Small intestine (tissue), 7 donors: ENCODE measurements around the gene ZFAND4. TPM values are rescaled to one million over a fixed set of nuclear protein-coding genes. Genes with fewer than 3 reads are reported as not detected.
"Not testable (repeated sequence)": the region's sequence is repeated elsewhere in the genome, so short reads cannot be mapped to it uniquely, and the experiment has no call there.

ENCODE experiments used
- DNase-seq, 2 donors: peaks; one replicate each; pipeline versions ENCODE4 v3.0.0 to v3.0.0-alpha.2; 2013
- FAIRE-seq: peaks from 2 replicates; lab custom pipeline; 2012; peaks lifted over from hg19 to GRCh38; lab: Jason Lieb, UNC
- H3K27ac ChIP-seq, 3 donors: one replicate each; pipeline ENCODE4 v1.5.1; 2013; ENCODE audit warnings: low read length in 2 of 3, mild to moderate bottlenecking in 2 of 3, control low read depth in 1 of 3, inconsistent platforms in 1 of 3, low read depth in 1 of 3, moderate library complexity in 1 of 3
- H3K27me3 ChIP-seq, 3 donors: one replicate each; pipeline ENCODE4 v1.6.1; 2013; ENCODE audit warnings: low read length in 3 of 3, inconsistent platforms in 1 of 3; ENCODE audit not compliant: control insufficient read depth in 3 of 3, insufficient read depth in 3 of 3
- H3K36me3 ChIP-seq, 3 donors: one replicate each; pipeline ENCODE4 v1.6.1; 2013; ENCODE audit warnings: low read length in 3 of 3, inconsistent platforms in 1 of 3, low read depth in 1 of 3, mild to moderate bottlenecking in 1 of 3, moderate library complexity in 1 of 3; ENCODE audit not compliant: control insufficient read depth in 3 of 3, insufficient read depth in 2 of 3
- H3K4me1 ChIP-seq, 3 donors: one replicate each; pipeline ENCODE4 v1.6.1; 2013; ENCODE audit warnings: low read length in 2 of 3, inconsistent platforms in 1 of 3, low read depth in 1 of 3, mild to moderate bottlenecking in 1 of 3, moderate library complexity in 1 of 3; ENCODE audit not compliant: control insufficient read depth in 3 of 3, insufficient read depth in 2 of 3
- H3K4me3 ChIP-seq, 3 donors: one replicate each; pipeline ENCODE4 v1.5.1; 2013; ENCODE audit warnings: low read length in 3 of 3, control low read depth in 1 of 3, inconsistent platforms in 1 of 3, low read depth in 1 of 3, mild to moderate bottlenecking in 1 of 3, moderate library complexity in 1 of 3
- H3K9me3 ChIP-seq, 2 donors: one replicate each; pipeline ENCODE4 v1.6.1; 2013; ENCODE audit warnings: low read depth in 1 of 2, low read length in 1 of 2; ENCODE audit not compliant: control insufficient read depth in 2 of 2, insufficient read depth in 1 of 2
- WGBS, 3 donors: extraction: QIAGEN DNeasy Blood & Tissue Kit; methylation state at CpG; one replicate each; pipeline ENCODE4 v1.1.7; 2013; 5-methylcytosine and 5-hydroxymethylcytosine counted together
- polyA plus RNA-seq, 4 donors: library from polyadenylated mRNA; stranded (reverse) in 3 of 4; unstranded in 1 of 4; fragments of 200-250 nt in 3 of 4; fragments of 120-200 nt in 1 of 4; gene quantifications; one replicate each; pipeline versions ENCODE4 v1.2.1 to v1.2.3, GENCODE V29; 2013
- donor health status: healthy with polysubstance abuse.
- donor health status: control.
- donor health status: control.
- donor health status: Bipolar disorder and iron deficiency.
- donor health status: healthy.

The ZFAND4 gene
- polyA plus RNA-seq, 4 donors: 0.81 to 11.7 (median 3.8) TPM

- H3K4me3 ChIP-seq, FAIRE-seq, H3K9me3 ChIP-seq, H3K27ac ChIP-seq, H3K4me1 ChIP-seq, H3K27me3 ChIP-seq, H3K36me3 ChIP-seq, DNase-seq: not testable (repeated sequence)
- 87 to 92% (median 88%) methylated on average over 15 to 16 of the region's 16 CpGs for WGBS, 3 donors
Observed at GRCh38 chr10:45601254-45601930, 71.2 kb downstream of the ZFAND4 start.

- not testable (repeated sequence) for H3K27ac ChIP-seq, H3K27me3 ChIP-seq, H3K36me3 ChIP-seq, FAIRE-seq, H3K9me3 ChIP-seq
- Histone ChIP-seq H3K4me3 (peak overlapping the region in 2 of 3 donors; percentile 34 to 45), H3K4me1 (peaks cover 0 to 13% (median 5%) of the 10 kb centered on the region in 3 donors)
- 28 to 38% (median 35%) methylated on average over 40 to 47 of the region's 47 CpGs for WGBS, 3 donors
- DNase-seq: peak in 1 of 2 donors; percentile 30
Observed at GRCh38 chr10:45600337-45601253, 72.0 kb downstream of the ZFAND4 start.

DNA sequence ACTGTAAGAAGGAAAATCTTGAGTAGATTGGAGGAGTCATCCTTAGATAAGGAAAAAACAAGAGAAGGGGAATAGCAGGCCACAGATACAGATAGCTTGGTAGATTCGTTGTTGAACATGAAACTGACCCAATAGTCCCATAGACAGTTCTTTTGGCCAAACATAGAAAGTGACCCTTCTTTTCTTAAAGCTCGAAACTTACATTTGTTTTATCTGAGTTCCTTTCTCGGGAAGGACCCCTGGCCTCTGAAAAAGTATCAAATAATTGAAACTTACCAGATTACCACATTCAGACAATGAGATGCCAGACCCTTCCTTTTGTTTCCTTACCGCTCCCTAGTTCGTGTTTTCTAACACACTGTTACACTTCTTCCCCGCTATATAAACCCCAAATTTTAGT is 72.9 kb downstream of the ZFAND4 start:
- no peak for DNase-seq
- Histone ChIP-seq H3K4me3 (no peak overlapping the region), H3K9me3 (no peaks in the 10 kb centered on the region), H3K27ac (peak overlapping the region in 1 of 3 donors; percentile 44), H3K27me3 (no peaks in the 10 kb centered on the region), H3K4me1 (peaks cover 0 to 16% (median 5%) of the 10 kb centered on the region in 3 donors), H3K36me3 (no peaks in the 10 kb centered on the region)
- 83 to 85% (median 84%) methylated on average over 6 of the region's 6 CpGs for WGBS, 3 donors
- FAIRE-seq: no peak

DNA sequence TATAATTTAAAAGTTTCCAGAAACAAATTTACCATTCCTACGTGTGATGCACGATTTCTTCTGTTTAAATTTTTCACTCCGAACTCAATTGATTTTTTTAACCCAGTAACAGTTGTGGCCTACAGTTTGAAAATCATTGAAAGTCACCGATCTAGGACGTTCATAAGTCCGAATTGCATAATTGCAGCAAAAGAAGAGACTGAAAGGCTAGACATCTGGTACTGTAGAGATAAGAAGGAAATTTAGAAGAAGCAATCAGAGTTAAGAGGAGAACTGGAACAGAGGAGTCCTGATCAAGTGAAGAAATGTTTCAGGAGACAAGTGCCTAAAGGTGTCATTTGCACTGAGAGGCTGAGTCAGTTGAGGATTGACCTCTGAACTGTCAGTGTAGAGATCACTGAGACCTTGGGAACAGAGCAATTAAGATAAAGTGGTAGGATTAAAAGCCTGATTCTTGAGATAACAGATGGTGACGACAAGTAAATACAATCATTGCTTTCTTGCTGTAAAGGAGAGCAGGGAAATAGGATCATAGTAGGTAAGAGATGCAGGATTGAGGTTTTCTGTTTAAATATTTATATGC is 73.5 kb downstream of the ZFAND4 start:
- H3K4me1 ChIP-seq: peaks cover 0 to 16% (median 5%) of the 10 kb centered on the region in 3 donors
- H3K27me3 ChIP-seq: no peaks in the 10 kb centered on the region
- H3K36me3 ChIP-seq: no peaks in the 10 kb centered on the region
- 38 to 70% (median 58%) methylated on average over 7 of the region's 7 CpGs for WGBS, 3 donors
- FAIRE-seq (no peak), DNase-seq (peak; percentile 71 to 86)
- peak overlapping the region in 1 of 3 donors; percentile 44 for H3K27ac ChIP-seq
- H3K4me3 ChIP-seq: no peak overlapping the region
- H3K9me3 ChIP-seq: no peaks in the 10 kb centered on the region

GRCh38 chr10:45596526-45596925 is 76.0 kb downstream of the ZFAND4 start:
- DNase-seq: peak; percentile 67 to 86
- Histone ChIP-seq H3K4me3 (no peak overlapping the region), H3K27ac (peak overlapping the region in 2 of 3 donors; percentile 26 to 81), H3K4me1 (peaks cover 3 to 16% (median 7%) of the 10 kb centered on the region in 3 donors), H3K9me3 (no peaks in the 10 kb centered on the region), H3K36me3 (no peaks in the 10 kb centered on the region), H3K27me3 (no peaks in the 10 kb centered on the region)
- FAIRE-seq: no peak
- 37 to 66% (median 45%) methylated on average over 9 of the region's 9 CpGs for WGBS, 3 donors

DNA sequence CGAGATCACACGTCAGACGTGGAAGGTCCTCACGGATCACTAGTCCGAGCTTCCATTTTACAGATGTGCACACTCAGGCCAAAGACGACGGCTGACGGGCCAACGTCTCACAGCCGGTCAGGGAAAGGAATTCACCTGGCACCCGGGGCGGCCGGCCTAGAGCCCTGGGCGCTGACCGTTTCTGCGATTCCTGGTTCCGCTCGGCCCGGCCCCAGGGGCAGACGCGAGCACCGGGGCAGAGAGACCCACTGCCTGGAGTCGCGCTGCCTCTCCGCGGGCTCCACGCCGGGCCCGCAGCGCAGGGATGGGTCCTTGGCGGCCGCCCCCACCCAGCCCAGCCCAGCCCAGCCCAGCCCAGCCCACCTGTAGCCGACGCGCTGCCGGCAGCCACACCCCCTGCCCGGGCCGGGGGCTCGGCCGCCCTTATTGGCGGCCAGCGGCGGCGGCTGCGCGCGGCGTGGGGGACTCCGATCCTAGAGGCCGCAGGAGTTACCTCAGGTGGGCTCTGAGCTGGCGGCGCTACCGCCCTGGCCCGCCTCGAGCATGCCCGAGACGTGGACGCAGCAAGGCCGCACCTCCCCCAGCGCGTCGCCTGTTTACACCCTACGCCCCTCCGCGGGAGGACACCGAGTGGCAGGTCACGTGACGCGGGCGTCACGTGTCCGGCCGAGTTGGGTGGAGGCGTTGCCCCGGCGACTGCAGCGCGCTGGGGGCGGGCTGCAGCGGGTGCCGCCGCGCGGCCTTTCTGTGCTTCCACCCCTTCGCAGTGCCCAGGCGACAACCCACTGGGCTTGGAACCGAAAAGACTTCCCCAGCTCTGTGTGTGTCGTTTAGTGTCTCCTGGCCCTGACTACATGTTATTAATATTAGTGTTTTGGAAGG is 78.1 kb downstream of the ZFAND4 start:
- WGBS, 3 donors: 0% methylated on average over 62 to 88 of the region's 88 CpGs
- peak overlapping the region; percentile 80 to 87 (median 83) for H3K27ac ChIP-seq
- H3K4me3 ChIP-seq: peak overlapping the region; percentile 88 to 99 (median 90)
- no peaks in the 10 kb centered on the region for H3K9me3 ChIP-seq
- peaks cover 7 to 16% (median 7%) of the 10 kb centered on the region in 3 donors for H3K4me1 ChIP-seq
- no peaks in the 10 kb centered on the region for H3K27me3 ChIP-seq
- no peaks in the 10 kb centered on the region for H3K36me3 ChIP-seq
- FAIRE-seq: no peak
- peak; percentile 89 to 98 for DNase-seq

- Histone ChIP-seq H3K27me3 (no peaks in the 10 kb centered on the region), H3K4me1 (peaks cover 7 to 16% (median 7%) of the 10 kb centered on the region in 3 donors), H3K36me3 (no peaks in the 10 kb centered on the region), H3K27ac (peak overlapping the region; percentile 47 to 87 (median 83)), H3K9me3 (no peaks in the 10 kb centered on the region), H3K4me3 (peak overlapping the region; percentile 88 to 99 (median 90))
- peak in 1 of 2 donors; percentile 4 for DNase-seq
- WGBS, 3 donors: 10 to 15% (median 11%) methylated on average over 6 of the region's 6 CpGs
- no peak for FAIRE-seq
Observed at GRCh38 chr10:45593938-45594275, 78.7 kb downstream of the ZFAND4 start.
